LNCaP clone FGC (cell line): Measurements from ENCODE around the gene HPCAL1.

Experiments
- DNase-seq: peaks from one replicate; pipeline ENCODE4 v3.0.0-alpha.2; 2011; ENCODE audit warnings: low read depth
- H3K4me3 ChIP-seq: 2 replicates; pipeline ENCODE4 v1.5.1; 2011; ENCODE audit warnings: mild to moderate bottlenecking, low read depth, low read length, control low read depth
- TF ChIP-seq, protein P1 (sequence below): IDR thresholded peaks from 2 replicates; pipeline ENCODE4 v1.5.1; 2012; ENCODE audit warnings: mild to moderate bottlenecking; ENCODE audit not compliant: control insufficient read depth, insufficient read depth; ENCODE audit errors: extremely low read depth

The HPCAL1 gene

DNA sequence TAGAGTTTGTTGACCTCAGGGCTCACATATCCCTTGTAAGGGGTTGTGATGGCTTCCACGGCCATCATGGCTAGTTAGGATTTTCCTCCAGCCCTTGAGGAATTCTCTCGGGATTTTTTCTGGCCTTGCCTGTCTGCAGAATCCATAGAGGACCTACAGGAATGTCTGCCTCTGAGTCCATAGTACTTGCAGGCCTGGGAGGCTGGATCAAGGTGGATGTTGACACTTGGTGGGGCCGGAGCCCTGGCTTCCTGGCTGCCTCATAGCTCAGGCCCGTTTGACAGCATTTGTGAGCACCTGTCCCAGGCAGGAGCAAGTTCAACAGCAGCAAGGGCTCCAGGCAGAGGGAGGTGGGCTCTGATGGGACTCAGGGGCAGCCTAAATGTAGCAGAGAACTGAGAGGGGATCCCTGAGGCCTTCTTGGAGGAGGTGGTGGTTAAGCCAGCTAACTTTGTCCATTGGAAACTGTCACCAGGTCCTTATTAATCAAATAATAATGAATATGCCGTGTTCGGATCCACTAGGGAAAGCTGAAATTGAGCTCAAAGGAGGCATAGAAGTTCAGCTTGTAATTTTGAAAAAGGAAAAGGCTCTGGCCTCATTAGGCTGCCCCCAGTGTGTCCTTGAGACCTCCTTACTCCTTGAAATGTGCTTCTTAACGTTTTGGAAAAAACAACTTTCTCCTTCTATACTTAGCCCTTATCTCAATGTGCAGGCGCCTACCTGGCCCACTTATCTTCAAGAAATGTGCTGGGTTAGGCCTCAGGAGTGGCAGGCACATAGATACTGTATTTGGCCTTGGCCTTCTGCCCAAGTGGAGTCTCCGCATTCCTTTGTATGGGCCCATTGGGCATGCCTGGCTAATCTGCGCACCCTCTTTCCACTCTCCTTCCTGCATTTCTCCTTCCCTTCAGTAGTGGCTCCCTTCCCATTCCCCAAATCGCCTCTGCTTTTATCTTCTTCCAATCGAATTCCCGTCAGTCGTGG lies 66.9 kb downstream of the HPCAL1 start:
- TF ChIP-seq, protein P1, sequence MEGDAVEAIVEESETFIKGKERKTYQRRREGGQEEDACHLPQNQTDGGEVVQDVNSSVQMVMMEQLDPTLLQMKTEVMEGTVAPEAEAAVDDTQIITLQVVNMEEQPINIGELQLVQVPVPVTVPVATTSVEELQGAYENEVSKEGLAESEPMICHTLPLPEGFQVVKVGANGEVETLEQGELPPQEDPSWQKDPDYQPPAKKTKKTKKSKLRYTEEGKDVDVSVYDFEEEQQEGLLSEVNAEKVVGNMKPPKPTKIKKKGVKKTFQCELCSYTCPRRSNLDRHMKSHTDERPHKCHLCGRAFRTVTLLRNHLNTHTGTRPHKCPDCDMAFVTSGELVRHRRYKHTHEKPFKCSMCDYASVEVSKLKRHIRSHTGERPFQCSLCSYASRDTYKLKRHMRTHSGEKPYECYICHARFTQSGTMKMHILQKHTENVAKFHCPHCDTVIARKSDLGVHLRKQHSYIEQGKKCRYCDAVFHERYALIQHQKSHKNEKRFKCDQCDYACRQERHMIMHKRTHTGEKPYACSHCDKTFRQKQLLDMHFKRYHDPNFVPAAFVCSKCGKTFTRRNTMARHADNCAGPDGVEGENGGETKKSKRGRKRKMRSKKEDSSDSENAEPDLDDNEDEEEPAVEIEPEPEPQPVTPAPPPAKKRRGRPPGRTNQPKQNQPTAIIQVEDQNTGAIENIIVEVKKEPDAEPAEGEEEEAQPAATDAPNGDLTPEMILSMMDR = no peak

DNA sequence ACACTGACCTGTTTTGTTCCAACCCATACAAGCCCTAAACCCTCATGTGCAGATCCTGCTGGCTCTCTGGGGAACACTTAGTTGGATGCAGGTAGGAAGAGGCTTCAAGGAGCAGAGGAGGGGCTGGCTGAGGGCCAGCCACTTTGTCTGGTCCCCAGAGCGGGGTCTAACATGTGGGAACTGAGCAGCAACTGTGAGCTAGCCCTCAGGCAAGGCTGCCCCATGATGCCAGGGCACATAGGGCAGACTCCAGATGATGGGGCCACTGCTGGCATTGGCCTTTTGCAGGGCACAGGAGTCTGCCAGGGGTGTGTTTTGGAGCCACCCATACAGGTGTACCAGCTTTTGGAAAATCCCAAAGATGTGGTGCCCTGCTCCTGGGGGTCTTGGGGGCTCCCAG lies 67.7 kb downstream of the HPCAL1 start:
- H3K4me3 ChIP-seq = no peak overlapping the region
- TF ChIP-seq, protein P1 = no peak
- no peak for DNase-seq

More for the DNA sequence above, 66.9 kb downstream of the HPCAL1 start:
- H3K4me3 ChIP-seq = no peak overlapping the region
- no peak for DNase-seq

DNA sequence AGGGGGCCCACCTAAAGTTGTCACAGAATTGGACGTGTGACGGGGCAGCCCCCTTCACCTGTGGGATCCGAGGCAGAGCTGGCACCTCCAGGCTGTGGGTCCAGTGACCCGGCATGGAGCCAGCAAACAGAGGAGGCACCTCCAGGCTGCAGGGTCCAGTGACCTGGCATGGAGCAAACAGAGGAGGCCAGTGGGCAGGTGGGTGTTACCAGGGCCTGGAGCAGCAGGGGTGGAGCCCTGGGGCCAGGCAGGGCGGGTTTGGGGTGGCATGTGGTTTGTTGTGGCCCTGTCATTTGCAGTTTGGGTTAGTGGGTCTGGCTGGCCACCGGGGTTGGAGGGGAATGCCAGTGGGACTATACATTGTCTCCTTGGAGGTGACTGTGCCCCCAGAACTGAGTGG lies 68.2 kb downstream of the HPCAL1 start:
- no peak overlapping the region for H3K4me3 ChIP-seq
- TF ChIP-seq, protein P1 = no peak
- no peak for DNase-seq

DNA sequence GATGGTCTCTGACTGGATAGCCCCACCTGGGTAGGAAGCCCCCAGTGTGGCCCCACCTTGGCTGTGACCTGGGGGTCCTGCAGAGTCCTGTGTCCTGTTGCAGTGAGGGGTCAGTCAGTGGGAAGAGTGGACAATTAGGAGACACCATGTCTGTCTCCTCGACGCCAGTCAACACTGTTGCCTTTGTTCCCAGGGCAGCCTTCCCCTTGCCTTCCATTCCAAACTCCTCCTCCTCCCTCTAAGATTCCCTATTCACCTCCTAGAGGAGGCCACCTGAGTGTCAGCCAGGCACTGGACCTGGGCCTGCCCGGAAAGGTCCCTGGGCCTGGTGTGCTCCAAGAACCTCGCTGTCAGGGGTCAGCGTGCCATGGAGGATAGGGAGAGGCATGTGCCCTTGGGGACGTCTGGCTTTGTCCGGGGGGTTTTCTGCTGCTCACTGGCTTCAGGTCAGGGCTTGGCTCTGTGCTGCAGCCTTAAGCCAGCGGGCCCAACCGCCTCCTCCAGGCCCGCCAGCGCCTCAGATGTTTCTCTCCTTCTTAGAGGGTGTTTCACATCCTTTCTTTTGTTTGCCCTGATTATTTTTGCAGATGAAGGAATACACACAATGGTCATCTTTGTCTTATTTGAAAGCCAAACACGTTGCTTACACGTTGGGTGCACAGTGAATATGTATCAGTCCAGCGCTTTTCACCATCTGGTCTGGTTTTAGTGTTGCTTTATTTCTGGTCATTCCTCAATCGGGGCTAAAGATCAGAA lies 68.9 kb downstream of the HPCAL1 start:
- TF ChIP-seq, protein P1 = no peak
- no peak overlapping the region for H3K4me3 ChIP-seq
- no peak for DNase-seq

DNA sequence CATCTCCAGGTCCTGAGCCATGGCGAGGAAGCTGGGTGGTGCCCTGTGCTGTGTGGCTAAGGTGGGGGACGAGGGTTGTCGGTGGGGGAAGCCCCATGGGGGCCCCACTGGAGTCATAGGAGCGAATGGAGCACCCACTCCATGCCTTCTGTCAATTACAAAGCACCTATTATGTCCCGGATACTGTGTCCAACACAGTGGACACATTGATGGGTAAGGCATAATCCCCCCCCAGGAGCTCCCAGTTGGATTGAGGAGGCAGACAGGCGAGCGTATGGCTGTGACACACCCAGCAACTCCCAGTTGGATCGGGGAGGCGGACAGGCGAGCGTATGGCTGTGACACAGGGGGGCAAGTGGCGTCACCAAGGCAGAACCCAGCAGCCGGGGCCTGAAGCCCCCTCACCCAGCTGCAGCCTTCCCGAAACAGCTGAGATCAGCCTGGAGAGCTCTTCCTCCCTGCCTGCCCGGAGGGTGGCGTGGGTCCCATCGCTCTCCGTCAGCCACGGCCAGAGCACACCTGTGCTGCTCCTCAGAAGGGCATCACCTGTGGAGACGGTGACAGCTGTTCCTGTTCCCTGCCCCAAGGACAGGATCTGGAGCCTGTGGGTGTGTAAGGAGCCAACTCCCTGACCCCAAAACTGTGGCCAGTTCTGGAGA lies 69.6 kb downstream of the HPCAL1 start:
- no peak for DNase-seq
- no peak overlapping the region for H3K4me3 ChIP-seq
- TF ChIP-seq, protein P1 = no peak

DNA sequence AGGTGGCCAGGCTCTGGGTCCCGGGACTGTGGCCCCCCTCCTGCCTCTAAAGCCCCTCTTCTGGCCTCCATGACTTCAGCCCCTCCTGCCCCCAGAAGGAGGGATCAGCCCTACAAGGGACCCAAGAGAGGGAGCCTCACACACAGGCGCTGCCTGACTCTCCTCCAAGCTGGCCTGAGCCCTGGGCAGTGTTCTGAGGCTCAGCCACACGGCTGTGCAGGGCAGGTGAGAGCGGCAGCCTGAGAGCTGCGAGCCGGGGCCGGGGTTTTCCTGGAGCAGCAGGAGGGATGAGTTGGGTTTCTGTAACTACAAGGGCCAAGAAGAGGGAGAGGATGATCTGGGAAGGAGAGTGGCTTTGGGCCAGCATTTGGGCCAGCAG lies 70.1 kb downstream of the HPCAL1 start:
- DNase-seq = no peak
- H3K4me3 ChIP-seq = no peak overlapping the region
- TF ChIP-seq, protein P1 = no peak
